A549 (cell line): Measurements from ENCODE around the gene PTX3. TPM values are rescaled to one million over a fixed set of nuclear protein-coding genes. Genes with fewer than 3 reads are reported as not detected.

Experiments
- ATAC-seq, 2 experiments: fragments of 200-7000 bp in 1 of 2; fragments of >200 bp in 1 of 2; cut with Nextera tagmentation in 1 of 2; cut with Tn5 transposase in 1 of 2; 3 replicates each; pipeline versions ENCODE4 v1.8.0 to v1.9.1; 2018 to 2020; ENCODE audit warnings: mild to moderate bottlenecking in 1 of 2, moderate library complexity in 1 of 2
- CTCF ChIA-PET: fragments of 300-600 bp; sonication (Branson Sonifier 250); formaldehyde crosslinking; extraction: SDS; loops from one replicate; lab custom pipeline; 2021; ENCODE audit warnings: antibody characterized with exemption, inconsistent platforms; lab: Yijun Ruan, JAX
- POLR2A ChIA-PET: fragments of 350-600 bp; formaldehyde crosslinking; extraction: SDS; loops from one replicate; lab custom pipeline; 2021; ENCODE audit warnings: antibody characterized with exemption, inconsistent platforms; lab: Yijun Ruan, JAX
- DNase-seq, 2 experiments: peaks; one replicate each; pipeline versions ENCODE4 v3.0.0 to v3.0.0-alpha.2; 2011 to 2016; ENCODE audit warnings: low read depth in 1 of 2, low spot score in 1 of 2
- FAIRE-seq: peaks from 2 replicates; lab custom pipeline; 2011; peaks lifted over from hg19 to GRCh38; lab: Jason Lieb, UNC
- H3K27ac ChIP-seq, 2 experiments: fragments of >200 bp; sonication (Bioruptor Twin); formaldehyde crosslinking; 3 replicates each; pipeline ENCODE4 v1.5.1; 2016 to 2017
- H3K4me1 ChIP-seq: fragments of >200 bp; sonication (Bioruptor Twin); formaldehyde crosslinking; 3 replicates; pipeline ENCODE4 v1.6.1; 2016
- H3K4me2 ChIP-seq: fragments of >200 bp; sonication (Bioruptor Twin); formaldehyde crosslinking; 3 replicates; pipeline ENCODE4 v1.6.1; 2016
- H3K4me3 ChIP-seq: fragments of >200 bp; sonication (Bioruptor Twin); formaldehyde crosslinking; 3 replicates; pipeline ENCODE4 v1.5.1; 2016
- H3K9me3 ChIP-seq: fragments of >200 bp; sonication (Bioruptor Twin); formaldehyde crosslinking; 3 replicates; pipeline ENCODE4 v1.6.1; 2016
- BCL3 ChIP-seq: fragments of >200 bp; sonication (Bioruptor Twin); formaldehyde crosslinking; IDR thresholded peaks from 3 replicates; pipeline ENCODE4 v1.6.1; 2016
- BHLHE40 ChIP-seq: IDR thresholded peaks from 2 replicates; pipeline ENCODE4 v1.6.1; 2012; ENCODE audit warnings: low read depth, low read length, inconsistent platforms
- CBX2 ChIP-seq: fragments of 200-600 bp; sonication (generic); IDR thresholded peaks from 2 replicates; pipeline ENCODE4 v1.6.1; 2016; ENCODE audit warnings: low read depth, mild to moderate bottlenecking, borderline replicate concordance
- CEBPB ChIP-seq, 2 experiments: fragments of >200 bp in 1 of 2; sonication (Bioruptor Twin) in 1 of 2; formaldehyde crosslinking in 1 of 2; IDR thresholded peaks; 2 replicates each; pipeline ENCODE4 v1.6.1; 2012 to 2016
- CHD2 ChIP-seq: fragments of 150-350 bp; IDR thresholded peaks from 2 replicates; pipeline ENCODE4 v1.6.1; 2014; ENCODE audit warnings: low read length; ENCODE audit not compliant: partially characterized antibody
- EHMT2 ChIP-seq: fragments of 200-600 bp; sonication (generic); IDR thresholded peaks from 2 replicates; pipeline ENCODE4 v1.6.1; 2016; ENCODE audit warnings: antibody characterized with exemption, low read depth, mild to moderate bottlenecking, moderate library complexity
- EP300 ChIP-seq, 2 experiments: fragments of >200 bp; sonication (Bioruptor Twin); formaldehyde crosslinking; IDR thresholded peaks; 2 replicates in 1 of 2; 3 replicates in 1 of 2; pipeline ENCODE4 v1.6.1; 2016 to 2017
- FOSB ChIP-seq: fragments of 250-450 bp; sonication (Bioruptor Pico); IDR thresholded peaks from 2 replicates; pipeline ENCODE4 v1.5.0; 2020; ENCODE audit warnings: mild to moderate bottlenecking, moderate library complexity
- FOSL2 ChIP-seq, 2 experiments: fragments of 450-650 bp in 1 of 2; fragments of >200 bp in 1 of 2; sonication (Bioruptor Twin) in 1 of 2; formaldehyde crosslinking; IDR thresholded peaks; 2 replicates each; pipeline versions ENCODE4 v1.5.0 to v1.6.1; 2016 to 2020; ENCODE audit warnings: mild to moderate bottlenecking in 1 of 2, moderate library complexity in 1 of 2
- HMGXB4 ChIP-seq: fragments of 250-450 bp; sonication (Bioruptor Pico); IDR thresholded peaks from 2 replicates; pipeline ENCODE4 v1.5.0; 2021; ENCODE audit warnings: mild to moderate bottlenecking, moderate library complexity, borderline replicate concordance
- HOXB13 ChIP-seq: fragments of 250-450 bp; sonication (Bioruptor Pico); IDR thresholded peaks from 2 replicates; pipeline ENCODE4 v1.5.0; 2020; ENCODE audit warnings: low read depth, mild to moderate bottlenecking, moderate library complexity
- JUN ChIP-seq, 2 experiments: fragments of >200 bp; sonication (Bioruptor Twin); formaldehyde crosslinking; IDR thresholded peaks; 2 replicates in 1 of 2; 3 replicates in 1 of 2; pipeline ENCODE4 v1.6.1; 2016 to 2017
- KDM1A ChIP-seq: fragments of 200-600 bp; sonication (generic); IDR thresholded peaks from 2 replicates; pipeline ENCODE4 v1.6.1; 2016; ENCODE audit warnings: low read depth, mild to moderate bottlenecking
- MAX ChIP-seq: IDR thresholded peaks from 2 replicates; pipeline ENCODE4 v1.6.1; 2012
- MAZ ChIP-seq: fragments of 150-350 bp; IDR thresholded peaks from 2 replicates; pipeline ENCODE4 v1.6.1; 2014; ENCODE audit warnings: antibody characterized with exemption, low read depth, low read length, borderline replicate concordance
- MYC ChIP-seq: IDR thresholded peaks from 2 replicates; pipeline ENCODE4 v1.6.1; 2012; ENCODE audit warnings: mild to moderate bottlenecking, inconsistent platforms, low read length, improper control_type of control experiment, borderline replicate concordance
- NFE2L2 ChIP-seq: fragments of 150-350 bp; conservative IDR thresholded peaks from 2 replicates; pipeline ENCODE4 v1.6.1; 2014; ENCODE audit warnings: low read length
- NPAS2 ChIP-seq: fragments of 250-450 bp; sonication (Bioruptor Pico); IDR thresholded peaks from 2 replicates; pipeline ENCODE4 v1.8.0; 2022; ENCODE audit warnings: mild to moderate bottlenecking, moderate library complexity, borderline replicate concordance
- RCOR1 ChIP-seq: fragments of 150-350 bp; IDR thresholded peaks from 2 replicates; pipeline ENCODE4 v1.6.1; 2014; ENCODE audit warnings: antibody characterized with exemption, low read length, low read depth
- TFCP2L1 ChIP-seq: fragments of 250-450 bp; sonication (Bioruptor Pico); IDR thresholded peaks from 2 replicates; pipeline ENCODE4 v1.5.0; 2021; ENCODE audit warnings: mild to moderate bottlenecking
- TP53 ChIP-seq: fragments of 250-450 bp; sonication (Bioruptor Pico); IDR thresholded peaks from 2 replicates; pipeline ENCODE4 v1.5.0; 2021; ENCODE audit warnings: mild to moderate bottlenecking, moderate library complexity
- ZC3H11A ChIP-seq: fragments of 450-650 bp; IDR thresholded peaks from 2 replicates; pipeline ENCODE4 v1.6.1; 2014; ENCODE audit warnings: antibody characterized with exemption, mild to moderate bottlenecking
- ZSCAN20 ChIP-seq: fragments of 250-450 bp; sonication (Bioruptor Pico); IDR thresholded peaks from 2 replicates; pipeline ENCODE4 v1.8.0; 2022; ENCODE audit warnings: mild to moderate bottlenecking, moderate library complexity
- WGBS: methylation state at CpG from one replicate; pipeline ENCODE4 v1.1.6; 2017; ENCODE audit errors: missing lambda C conversion rate; 5-methylcytosine and 5-hydroxymethylcytosine counted together
- polyA plus RNA-seq, 4 experiments: library from polyadenylated mRNA; depleted of rRNA in 3 of 4; stranded (reverse); fragments of >200 nt; fragmentation: RNase III in 1 of 4; extraction: RNeasy Plus Mini Kit Qiagen cat#74134 plus additional on column Dnase treatment in 1 of 4; gene quantifications; 2 replicates in 3 of 4; 3 replicates in 1 of 4; pipeline ENCODE4 v1.2.3, GENCODE V29; 2011 to 2017
- TF ChIP-seq, protein P1 (sequence below): fragments of 150-350 bp; IDR thresholded peaks from 2 replicates; pipeline ENCODE4 v1.6.1; 2014; ENCODE audit warnings: low read depth, mild to moderate bottlenecking, low read length
- TF ChIP-seq, protein P2 (sequence below): fragments of 200-600 bp; sonication (generic); IDR thresholded peaks from 2 replicates; pipeline ENCODE4 v1.6.1; 2016; ENCODE audit warnings: antibody characterized with exemption, mild to moderate bottlenecking, moderate library complexity

PTX3 gene
- polyA plus RNA-seq, 2 of the 4 experiments (the other 2 are of a cell fraction): 0.14 to 0.35 TPM

GRCh38 chr3:157452097-157452496 lies 15.4 kb downstream of the PTX3 start:
- 48% methylated on average over 3 of the region's 3 CpGs for WGBS
- FAIRE-seq (no peak), ATAC-seq (no peak), DNase-seq (no peak)
- Histone ChIP-seq H3K4me2 (no peak overlapping the region), H3K9me3 (no peaks in the 10 kb centered on the region), H3K4me3 (no peak overlapping the region), H3K27ac (no peak overlapping the region), H3K4me1 (no peaks in the 10 kb centered on the region)
- CTCF ChIA-PET: interaction anchor here (1.0 kb wide), 1 partner anchor 251 kb away, joined by 3 read pairs; no protein-coding TSS in a partner anchor
- POLR2A ChIA-PET: no interaction called here
- no peak for TF ChIP-seq CBX2
- TF ChIP-seq BHLHE40: no peak
- no peak for TF ChIP-seq EHMT2
- TF ChIP-seq MYC: no peak
- TF ChIP-seq TFCP2L1: no peak
- no peak for TF ChIP-seq FOSB (CRISPR knock-in tag)
- TF ChIP-seq BCL3: no peak
- TF ChIP-seq CHD2: no peak
- TF ChIP-seq CEBPB (IDR thresholded peaks at IDR 0.05): no peak
- no peak for TF ChIP-seq RCOR1
- TF ChIP-seq EP300 (IDR thresholded peaks at IDR 0.05): no peak

DNA sequence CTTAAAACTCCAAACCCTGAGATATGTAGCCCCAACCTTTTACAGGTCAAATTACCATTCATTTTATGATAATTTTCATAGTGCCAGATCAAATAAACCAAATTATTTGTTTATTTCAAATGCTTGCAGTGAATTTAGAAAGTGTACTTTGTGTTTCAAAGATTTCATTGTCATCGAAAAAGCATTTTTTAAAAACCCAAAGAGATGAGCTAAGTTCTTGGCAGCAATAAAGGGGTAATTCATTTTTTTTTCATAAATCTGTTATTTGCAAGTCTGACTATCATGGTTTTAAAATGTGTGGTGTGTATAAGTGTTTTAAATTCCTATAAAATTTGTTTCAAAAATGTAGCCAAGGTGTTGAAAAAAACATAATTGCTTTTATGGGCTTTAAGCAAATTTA lies 17.2 kb downstream of the PTX3 start:
- ATAC-seq: no peak
- no peak overlapping the region for H3K27ac ChIP-seq
- DNase-seq: no peak
- H3K4me1 ChIP-seq: no peaks in the 10 kb centered on the region
- no peaks in the 10 kb centered on the region for H3K9me3 ChIP-seq
- ChIA-PET POLR2A (no interaction called here), CTCF (interaction anchor here (0.9 to 1.7 kb wide), 2 partner anchors 239 to 254 kb away, joined by 3 to 4 read pairs; no protein-coding TSS in a partner anchor)
- no peak overlapping the region for H3K4me2 ChIP-seq
- no peak overlapping the region for H3K4me3 ChIP-seq
- no peak for FAIRE-seq
- TF ChIP-seq NPAS2 (CRISPR knock-in tag) (no peak), CEBPB (IDR thresholded peaks at IDR 0.05) (no peak), BCL3 (no peak), MAX (no peak), HMGXB4 (no peak), KDM1A (no peak), TP53 (CRISPR knock-in tag) (no peak), ZSCAN20 (CRISPR knock-in tag) (no peak), NFE2L2 (no peak)
- TF ChIP-seq, all 56 proteins: peak for 0
- WGBS: 23% methylated on average over 1 of the region's 1 CpG

DNA sequence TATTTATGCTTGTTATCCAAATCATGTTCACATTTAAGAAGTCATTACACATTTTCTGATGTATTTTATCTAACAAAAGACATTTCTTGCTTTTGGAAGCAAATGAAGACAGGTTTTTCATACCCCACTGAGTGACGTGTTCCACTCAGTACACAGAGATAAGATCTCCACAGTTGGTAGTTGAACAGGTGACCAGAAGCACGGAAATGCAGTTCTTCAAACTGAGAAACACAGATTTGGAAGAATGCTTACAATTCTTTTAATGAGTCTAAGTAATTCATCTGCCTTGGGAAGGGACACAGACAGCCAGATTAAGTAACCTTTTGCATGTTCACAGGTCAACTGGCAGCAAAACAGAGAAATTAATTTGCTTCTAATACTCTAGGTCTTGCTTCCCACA lies 23.1 kb downstream of the PTX3 start:
- no peak for DNase-seq
- TF ChIP-seq MAZ: no peak
- TF ChIP-seq, protein P1, sequence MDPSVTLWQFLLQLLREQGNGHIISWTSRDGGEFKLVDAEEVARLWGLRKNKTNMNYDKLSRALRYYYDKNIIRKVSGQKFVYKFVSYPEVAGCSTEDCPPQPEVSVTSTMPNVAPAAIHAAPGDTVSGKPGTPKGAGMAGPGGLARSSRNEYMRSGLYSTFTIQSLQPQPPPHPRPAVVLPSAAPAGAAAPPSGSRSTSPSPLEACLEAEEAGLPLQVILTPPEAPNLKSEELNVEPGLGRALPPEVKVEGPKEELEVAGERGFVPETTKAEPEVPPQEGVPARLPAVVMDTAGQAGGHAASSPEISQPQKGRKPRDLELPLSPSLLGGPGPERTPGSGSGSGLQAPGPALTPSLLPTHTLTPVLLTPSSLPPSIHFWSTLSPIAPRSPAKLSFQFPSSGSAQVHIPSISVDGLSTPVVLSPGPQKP: no peak
- TF ChIP-seq CHD2: no peak
- no peak for TF ChIP-seq ZC3H11A
- no peak for TF ChIP-seq JUN (IDR thresholded peaks at IDR 0.05)
- no peak for TF ChIP-seq FOSL2 (IDR thresholded peaks at IDR 0.05)
- no peak for TF ChIP-seq FOSL2 (CRISPR knock-in tag; IDR thresholded peaks at IDR 0.05)
- no peak for TF ChIP-seq NPAS2 (CRISPR knock-in tag)
- TF ChIP-seq, protein P2, sequence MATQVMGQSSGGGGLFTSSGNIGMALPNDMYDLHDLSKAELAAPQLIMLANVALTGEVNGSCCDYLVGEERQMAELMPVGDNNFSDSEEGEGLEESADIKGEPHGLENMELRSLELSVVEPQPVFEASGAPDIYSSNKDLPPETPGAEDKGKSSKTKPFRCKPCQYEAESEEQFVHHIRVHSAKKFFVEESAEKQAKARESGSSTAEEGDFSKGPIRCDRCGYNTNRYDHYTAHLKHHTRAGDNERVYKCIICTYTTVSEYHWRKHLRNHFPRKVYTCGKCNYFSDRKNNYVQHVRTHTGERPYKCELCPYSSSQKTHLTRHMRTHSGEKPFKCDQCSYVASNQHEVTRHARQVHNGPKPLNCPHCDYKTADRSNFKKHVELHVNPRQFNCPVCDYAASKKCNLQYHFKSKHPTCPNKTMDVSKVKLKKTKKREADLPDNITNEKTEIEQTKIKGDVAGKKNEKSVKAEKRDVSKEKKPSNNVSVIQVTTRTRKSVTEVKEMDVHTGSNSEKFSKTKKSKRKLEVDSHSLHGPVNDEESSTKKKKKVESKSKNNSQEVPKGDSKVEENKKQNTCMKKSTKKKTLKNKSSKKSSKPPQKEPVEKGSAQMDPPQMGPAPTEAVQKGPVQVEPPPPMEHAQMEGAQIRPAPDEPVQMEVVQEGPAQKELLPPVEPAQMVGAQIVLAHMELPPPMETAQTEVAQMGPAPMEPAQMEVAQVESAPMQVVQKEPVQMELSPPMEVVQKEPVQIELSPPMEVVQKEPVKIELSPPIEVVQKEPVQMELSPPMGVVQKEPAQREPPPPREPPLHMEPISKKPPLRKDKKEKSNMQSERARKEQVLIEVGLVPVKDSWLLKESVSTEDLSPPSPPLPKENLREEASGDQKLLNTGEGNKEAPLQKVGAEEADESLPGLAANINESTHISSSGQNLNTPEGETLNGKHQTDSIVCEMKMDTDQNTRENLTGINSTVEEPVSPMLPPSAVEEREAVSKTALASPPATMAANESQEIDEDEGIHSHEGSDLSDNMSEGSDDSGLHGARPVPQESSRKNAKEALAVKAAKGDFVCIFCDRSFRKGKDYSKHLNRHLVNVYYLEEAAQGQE: no peak
- TF ChIP-seq TFCP2L1: no peak
- TF ChIP-seq HOXB13 (CRISPR knock-in tag): no peak
- TF ChIP-seq, all 56 proteins: peak for 0
- no peak overlapping the region for H3K27ac ChIP-seq
- no peak for ATAC-seq
- ChIA-PET POLR2A (no interaction called here), CTCF (interaction anchor here (1.3 kb wide), 1 partner anchor 72 kb away, joined by 3 read pairs; no protein-coding TSS in a partner anchor)
- no peak overlapping the region for H3K4me3 ChIP-seq
- H3K4me2 ChIP-seq: no peak overlapping the region
- whole genome bisulfite sequencing: 34% methylated on average over 2 of the region's 2 CpGs
- FAIRE-seq: no peak
- H3K9me3 ChIP-seq: no peaks in the 10 kb centered on the region
- no peaks in the 10 kb centered on the region for H3K4me1 ChIP-seq
